ENCODE measurements around the gene TMEM130.

GRCh38 chr7:98884416-98884815 lies 14.6 kb upstream of the TMEM130 start:
- TF ChIP-seq CTCF (IDR thresholded peaks at IDR 0.05) (no peak), POLR2AphosphoS5 (IDR thresholded peaks at IDR 0.05) (no peak)
